IMR-90 (cell line): ENCODE results near the gene GALNT9. TPM values are rescaled to one million over a fixed set of nuclear protein-coding genes. Genes with fewer than 3 reads are reported as not detected.

Experiments used
- ATAC-seq: fragments of 200-7000 bp; cut with Tn5 transposase; 2 replicates; pipeline ENCODE4 v1.9.1; 2020; ENCODE audit warnings: low read depth, mild to moderate bottlenecking, moderate library complexity
- BruUV-seq: library from RNA; stranded (reverse); fragments of 400-500 nt; replicated peaks from 2 replicates; lab custom pipeline; 2021; lab: Mats Ljungman, UMichigan
- CTCF ChIA-PET: fragments of 300-600 bp; formaldehyde crosslinking; extraction: SDS; loops from one replicate; lab custom pipeline; 2021; ENCODE audit warnings: antibody characterized with exemption; lab: Yijun Ruan, JAX
- POLR2A ChIA-PET: fragments of 300-600 bp; sonication (Branson Sonifier 250); formaldehyde crosslinking; loops from one replicate; lab custom pipeline; 2022; ENCODE audit warnings: antibody characterized with exemption; ENCODE audit not compliant: unreplicated experiment; lab: Charles Lee
- DNase-seq: peaks from one replicate; pipeline ENCODE4 v3.0.0; 2013
- H2AFZ ChIP-seq: replicated peaks from 2 replicates; pipeline ENCODE3; 2013; ENCODE audit warnings: low read length, mild to moderate bottlenecking; ENCODE audit not compliant: poor library complexity
- H2AK5ac ChIP-seq: 2 replicates; pipeline ENCODE4 v1.6.1; 2013; ENCODE audit warnings: low read depth, low read length, inconsistent platforms
- H2AK9ac ChIP-seq: replicated peaks from 2 replicates; pipeline ENCODE3; 2013; ENCODE audit warnings: mild to moderate bottlenecking, low read depth, low read length, moderate library complexity; ENCODE audit not compliant: poor library complexity
- H2BK120ac ChIP-seq: 2 replicates; pipeline ENCODE4 v1.6.1; 2013; ENCODE audit warnings: low read depth, low read length, inconsistent platforms
- H2BK15ac ChIP-seq: 3 replicates; pipeline ENCODE4 v1.6.1; 2013; ENCODE audit warnings: low read depth, low read length, inconsistent platforms
- H2BK20ac ChIP-seq: 2 replicates; pipeline ENCODE4 v1.6.1; 2013; ENCODE audit warnings: low read depth, mild to moderate bottlenecking, inconsistent platforms, low read length, moderate library complexity
- H2BK5ac ChIP-seq: 2 replicates; pipeline ENCODE4 v1.6.1; 2013; ENCODE audit warnings: mild to moderate bottlenecking, low read depth, low read length, inconsistent platforms; ENCODE audit not compliant: poor library complexity, severe bottlenecking
- H3K14ac ChIP-seq: replicated peaks from 2 replicates; pipeline ENCODE4 v1.6.1; 2013; ENCODE audit warnings: low read depth, low read length, inconsistent platforms
- H3K18ac ChIP-seq: 2 replicates; pipeline ENCODE4 v1.6.1; 2013; ENCODE audit warnings: low read depth, low read length, control low read depth
- H3K23ac ChIP-seq: 2 replicates; pipeline ENCODE4 v1.6.1; 2013; ENCODE audit warnings: low read depth, low read length, inconsistent platforms
- H3K27ac ChIP-seq: 2 replicates; pipeline ENCODE4 v1.5.1; 2013; ENCODE audit warnings: mild to moderate bottlenecking, control low read depth, low read length; ENCODE audit not compliant: insufficient read depth
- H3K27me3 ChIP-seq: 2 replicates; pipeline ENCODE4 v1.6.1; 2013; ENCODE audit warnings: low read length; ENCODE audit not compliant: control insufficient read depth, insufficient read depth
- H3K36me3 ChIP-seq: 2 replicates; pipeline ENCODE4 v1.6.1; 2013; ENCODE audit warnings: low read length, mixed read lengths; ENCODE audit not compliant: control insufficient read depth, insufficient read depth
- H3K4ac ChIP-seq: 2 replicates; pipeline ENCODE4 v1.6.1; 2013; ENCODE audit warnings: low read depth, low read length, inconsistent platforms
- H3K4me1 ChIP-seq: 2 replicates; pipeline ENCODE4 v1.6.1; 2013; ENCODE audit warnings: low read length, mixed read lengths; ENCODE audit not compliant: control insufficient read depth, insufficient read depth
- H3K4me2 ChIP-seq: 2 replicates; pipeline ENCODE4 v1.6.1; 2013; ENCODE audit warnings: low read depth, mild to moderate bottlenecking, control low read depth, low read length, moderate library complexity
- H3K4me3 ChIP-seq: 2 replicates; pipeline ENCODE4 v1.5.1; 2013; ENCODE audit warnings: low read depth, mild to moderate bottlenecking, control low read depth, low read length, moderate library complexity; ENCODE audit not compliant: insufficient read depth
- H3K56ac ChIP-seq: 2 replicates; pipeline ENCODE4 v1.6.1; 2013; ENCODE audit warnings: low read length, inconsistent platforms; ENCODE audit not compliant: insufficient read depth; ENCODE audit errors: extremely low read depth
- H3K79me1 ChIP-seq, 2 experiments: 2 replicates each; pipeline ENCODE4 v1.6.1; 2013; ENCODE audit warnings: low read length in 2 of 2, inconsistent platforms in 1 of 2, low read depth in 1 of 2
- H3K9ac ChIP-seq: 2 replicates; pipeline ENCODE4 v1.6.1; 2013; ENCODE audit warnings: low read depth, low read length, control low read depth
- H3K9me1 ChIP-seq: 2 replicates; pipeline ENCODE4 v1.6.1; 2013; ENCODE audit warnings: low read length, inconsistent platforms; ENCODE audit not compliant: insufficient read depth
- H3K9me3 ChIP-seq: 2 replicates; pipeline ENCODE4 v1.6.1; 2013; ENCODE audit warnings: low read length; ENCODE audit not compliant: control insufficient read depth, insufficient read depth
- H4K20me1 ChIP-seq: 2 replicates; pipeline ENCODE4 v1.6.1; 2013; ENCODE audit warnings: low read length, inconsistent platforms; ENCODE audit not compliant: insufficient read depth
- H4K5ac ChIP-seq: 2 replicates; pipeline ENCODE4 v1.6.1; 2013; ENCODE audit warnings: mild to moderate bottlenecking, low read depth, low read length, control low read depth
- H4K8ac ChIP-seq, 2 experiments: 2 replicates each; pipeline ENCODE4 v1.6.1; 2013; ENCODE audit warnings: low read depth in 2 of 2, low read length in 2 of 2, control low read depth in 1 of 2, inconsistent platforms in 1 of 2
- H4K91ac ChIP-seq: 2 replicates; pipeline ENCODE4 v1.6.1; 2013; ENCODE audit warnings: low read depth, low read length, inconsistent platforms; ENCODE audit not compliant: insufficient read depth
- BHLHE40 ChIP-seq: fragments of 150-350 bp; IDR thresholded peaks from 2 replicates; pipeline ENCODE4 v1.6.1; 2016; ENCODE audit warnings: mild to moderate bottlenecking, low read depth, low read length
- MAZ ChIP-seq: IDR thresholded peaks from 2 replicates; pipeline ENCODE4 v1.6.1; 2012; ENCODE audit warnings: low read depth, mild to moderate bottlenecking, low read length, improper control_type of control experiment, moderate library complexity, borderline replicate concordance
- MXI1 ChIP-seq: IDR thresholded peaks from 2 replicates; pipeline ENCODE4 v1.6.1; 2012; ENCODE audit warnings: low read depth, mild to moderate bottlenecking, low read length, moderate library complexity, borderline replicate concordance
- POLR2A ChIP-seq: IDR thresholded peaks from 2 replicates; pipeline ENCODE4 v1.6.1; 2012; ENCODE audit warnings: mild to moderate bottlenecking, low read depth, low read length
- RFX5 ChIP-seq: IDR thresholded peaks from 2 replicates; pipeline ENCODE4 v1.8.0; 2012; ENCODE audit warnings: low read depth, mild to moderate bottlenecking, low read length, moderate library complexity
- SMC3 ChIP-seq: fragments of 150-350 bp; IDR thresholded peaks from 2 replicates; pipeline ENCODE4 v1.6.1; 2016; ENCODE audit warnings: low read depth, mild to moderate bottlenecking, antibody characterized with exemption, low read length, moderate library complexity
- WGBS, 2 experiments: methylation state at CpG; one replicate each; pipeline versions ENCODE4 v1.1.5 to v1.1.7; 2013; ENCODE audit warnings: missing lambda C conversion rate in 2 of 2; ENCODE audit not compliant: insufficient read length in 1 of 2; ENCODE audit errors: extremely low coverage in 2 of 2; 5-methylcytosine and 5-hydroxymethylcytosine counted together
- dilution Hi-C: fragments of 300-500 bp; cut with HindIII; formaldehyde crosslinking; loops from one replicate; pipeline ENCODE4 v1.14.3; 2018; ENCODE audit warnings: low sequenced_read_pairs; ENCODE audit not compliant: unreplicated experiment
- in situ Hi-C: fragments of 300-500 bp; cut with MboI; formaldehyde crosslinking; loops from 3 replicates; pipeline ENCODE4 v1.14.3; 2019; ENCODE audit warnings: low sequenced_read_pairs, inconsistent platforms, mixed read lengths
- intact Hi-C: fragments of 100-400 bp; cut with micrococcal nuclease; formaldehyde crosslinking; loops from 2 replicates; pipeline ENCODE4 v1.10.0; 2022
- polyA plus RNA-seq, 3 experiments: library from polyadenylated mRNA; depleted of rRNA; stranded (reverse); fragments of >200 nt; gene quantifications; 2 replicates each; pipeline ENCODE4 v1.2.3, GENCODE V29; 2012; ENCODE audit warnings: low replicate concordance in 1 of 3
- total RNA-seq: library from RNA; depleted of rRNA; stranded (reverse); fragments of >200 nt; gene quantifications from 2 replicates; pipeline ENCODE4 v1.2.3, GENCODE V29; 2012
- TF ChIP-seq, protein P1 (sequence below): fragments of 150-350 bp; IDR thresholded peaks from 2 replicates; pipeline ENCODE4 v1.6.1; 2017; ENCODE audit warnings: mild to moderate bottlenecking, antibody characterized with exemption, low read length, low read depth
- TF ChIP-seq, protein P2 (sequence below): fragments of 150-350 bp; IDR thresholded peaks from 2 replicates; pipeline ENCODE4 v1.6.1; 2016; ENCODE audit warnings: low read depth, mild to moderate bottlenecking, low read length, moderate library complexity, borderline replicate concordance

The GALNT9 gene
- total and polyA plus RNA-seq, 2 of the 4 experiments (the other 2 are of a cell fraction) = under 0.01 to 0.12 TPM

DNA sequence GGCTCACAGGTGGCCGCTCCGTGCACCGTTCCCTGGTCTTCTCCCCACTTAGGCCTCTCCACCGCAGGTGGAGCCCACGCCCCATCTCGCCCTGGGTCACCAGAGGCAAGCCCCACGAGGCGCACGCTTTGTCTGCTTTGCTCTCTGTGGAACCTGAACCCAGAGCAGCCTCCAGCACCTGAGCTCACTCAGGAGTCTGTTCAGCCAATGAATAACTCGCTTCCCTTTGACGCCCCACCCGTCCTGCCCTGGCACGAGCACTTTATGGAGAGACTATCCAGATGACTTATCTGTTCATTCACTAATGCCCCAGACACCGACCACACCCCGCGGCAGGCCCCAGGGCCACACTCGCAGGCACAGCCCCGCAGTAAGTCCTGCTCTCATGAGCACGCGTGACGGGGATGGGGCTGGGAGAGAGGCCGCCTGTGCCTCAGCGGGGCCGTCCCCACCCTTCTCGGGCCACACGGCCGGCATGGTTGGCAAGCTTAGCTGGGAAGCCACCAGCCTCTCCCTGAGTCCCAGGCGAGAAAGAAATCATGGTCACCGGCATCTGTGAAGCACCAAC lies 100.1 kb downstream of the GALNT9 start:
- no peak overlapping the region for H3K18ac ChIP-seq
- no peak overlapping the region for H4K8ac ChIP-seq
- DNase-seq (no peak), ATAC-seq (no peak)
- dilution Hi-C loops = no loop called here
- TF ChIP-seq POLR2A (no peak), RFX5 (no peak), MXI1 (no peak), MAZ (no peak), BHLHE40 (no peak), SMC3 (no peak)
- TF ChIP-seq, protein P1, sequence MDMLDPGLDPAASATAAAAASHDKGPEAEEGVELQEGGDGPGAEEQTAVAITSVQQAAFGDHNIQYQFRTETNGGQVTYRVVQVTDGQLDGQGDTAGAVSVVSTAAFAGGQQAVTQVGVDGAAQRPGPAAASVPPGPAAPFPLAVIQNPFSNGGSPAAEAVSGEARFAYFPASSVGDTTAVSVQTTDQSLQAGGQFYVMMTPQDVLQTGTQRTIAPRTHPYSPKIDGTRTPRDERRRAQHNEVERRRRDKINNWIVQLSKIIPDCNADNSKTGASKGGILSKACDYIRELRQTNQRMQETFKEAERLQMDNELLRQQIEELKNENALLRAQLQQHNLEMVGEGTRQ = no peak
- TF ChIP-seq, protein P2, sequence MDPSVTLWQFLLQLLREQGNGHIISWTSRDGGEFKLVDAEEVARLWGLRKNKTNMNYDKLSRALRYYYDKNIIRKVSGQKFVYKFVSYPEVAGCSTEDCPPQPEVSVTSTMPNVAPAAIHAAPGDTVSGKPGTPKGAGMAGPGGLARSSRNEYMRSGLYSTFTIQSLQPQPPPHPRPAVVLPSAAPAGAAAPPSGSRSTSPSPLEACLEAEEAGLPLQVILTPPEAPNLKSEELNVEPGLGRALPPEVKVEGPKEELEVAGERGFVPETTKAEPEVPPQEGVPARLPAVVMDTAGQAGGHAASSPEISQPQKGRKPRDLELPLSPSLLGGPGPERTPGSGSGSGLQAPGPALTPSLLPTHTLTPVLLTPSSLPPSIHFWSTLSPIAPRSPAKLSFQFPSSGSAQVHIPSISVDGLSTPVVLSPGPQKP = no peak
- ChIA-PET POLR2A (no interaction called here), CTCF (no interaction called here)
- H4K20me1 ChIP-seq = no peaks in the 10 kb centered on the region
- H4K91ac ChIP-seq = no peak overlapping the region
- no peak overlapping the region for H3K14ac ChIP-seq
- no peak overlapping the region for H2BK5ac ChIP-seq
- H3K4me2 ChIP-seq = no peak overlapping the region
- H3K27ac ChIP-seq = no peak overlapping the region
- H3K79me1 ChIP-seq = no peaks in the 10 kb centered on the region
- peaks cover 4% of the 10 kb centered on the region; the same call in 1 of the 2 replicates for H3K9me3 ChIP-seq
- no peaks in the 10 kb centered on the region for H3K36me3 ChIP-seq
- H3K23ac ChIP-seq = no peak overlapping the region
- H3K9ac ChIP-seq = no peak overlapping the region
- no peak overlapping the region for H3K56ac ChIP-seq
- no peaks in the 10 kb centered on the region for H3K4me1 ChIP-seq
- no peak overlapping the region for H2BK15ac ChIP-seq
- H2BK20ac ChIP-seq = no peak overlapping the region
- 81% methylated on average over 15 of the region's 29 CpGs; no CpG with 5 or more reads in 1 of the 2 experiments for WGBS, 2 experiments
- H3K9me1 ChIP-seq = no peaks in the 10 kb centered on the region
- H2BK120ac ChIP-seq = no peak overlapping the region
- H3K4me3 ChIP-seq = no peak overlapping the region
- H2AK5ac ChIP-seq = no peak overlapping the region
- intact Hi-C loops = no loop called here
- H3K4ac ChIP-seq = no peak overlapping the region
- H2AFZ ChIP-seq = no peak overlapping the region
- no peak overlapping the region for H4K5ac ChIP-seq
- H2AK9ac ChIP-seq = no peak overlapping the region
- peaks cover 5% of the 10 kb centered on the region; the same call in 1 of the 2 replicates for H3K27me3 ChIP-seq
- BruUV-seq = no TSS peak
- in situ Hi-C loops = no loop called here
